CD4-positive, CD25-positive, alpha-beta regulatory T cell (primary cell): Measurements from ENCODE around the gene PGRMC1. TPM values are rescaled to one million over a fixed set of nuclear protein-coding genes. Genes with fewer than 3 reads are reported as not detected.
A peak's percentile ranks its signal among the peaks of the same experiment; 100 is the strongest.

Experiments used
- ATAC-seq, 2 donors: fragments of 150-1000 bp; cut with Tn5 transposase; one replicate each; pipeline ENCODE4 v1.10.0; 2021; ENCODE audit warnings: low read depth in 2 of 2, moderate number of reproducible peaks in 2 of 2, moderate library complexity in 1 of 2
- DNase-seq, 3 donors: peaks; one replicate each; pipeline versions ENCODE4 v3.0.0 to v3.0.0-alpha.2; 2012 to 2022; ENCODE audit warnings: mixed read lengths in 1 of 3
- H3K27ac ChIP-seq: one replicate; pipeline ENCODE4 v1.7.0; 2013; ENCODE audit warnings: mild to moderate bottlenecking, low read length; ENCODE audit not compliant: insufficient read depth, poor library complexity, severe bottlenecking
- H3K27me3 ChIP-seq: one replicate; pipeline ENCODE4 v1.7.0; 2013; ENCODE audit warnings: low read length; ENCODE audit not compliant: control insufficient read depth, insufficient read depth
- H3K36me3 ChIP-seq: one replicate; pipeline ENCODE4 v1.7.0; 2013; ENCODE audit warnings: mild to moderate bottlenecking, low read length, moderate library complexity; ENCODE audit not compliant: control insufficient read depth, insufficient read depth
- H3K4me1 ChIP-seq: 2 replicates; pipeline ENCODE4 v1.7.0; 2013; ENCODE audit warnings: mild to moderate bottlenecking, low read length; ENCODE audit not compliant: insufficient read depth, control insufficient read depth, poor library complexity, severe bottlenecking
- H3K4me3 ChIP-seq: one replicate; pipeline ENCODE4 v1.7.0; 2013; ENCODE audit warnings: low read depth, mild to moderate bottlenecking, low read length, moderate library complexity
- H3K9me3 ChIP-seq, 2 experiments: 1 replicate in 1 of 2; 2 replicates in 1 of 2; pipeline ENCODE4 v1.7.0; 2013; ENCODE audit warnings: low read length in 2 of 2, mild to moderate bottlenecking in 1 of 2, moderate library complexity in 1 of 2; ENCODE audit not compliant: control insufficient read depth in 2 of 2
- H3K27ac Mint-ChIP-seq, 3 donors: one replicate each; pipeline ENCODE4 v1.8.0; 2020 to 2022; ENCODE audit warnings: mild to moderate bottlenecking in 3 of 3, mixed read lengths in 3 of 3, moderate library complexity in 2 of 3
- H3K27me3 Mint-ChIP-seq: one replicate; pipeline ENCODE4 v1.8.0; 2022; ENCODE audit warnings: mild to moderate bottlenecking, mixed read lengths
- H3K36me3 Mint-ChIP-seq: one replicate; pipeline ENCODE4 v1.8.0; 2020; ENCODE audit warnings: mixed read lengths
- H3K4me1 Mint-ChIP-seq, 4 donors: one replicate each; pipeline ENCODE4 v1.8.0; 2020 to 2022; ENCODE audit warnings: mixed read lengths in 4 of 4, mild to moderate bottlenecking in 1 of 4
- H3K4me3 Mint-ChIP-seq, 4 donors: one replicate each; pipeline ENCODE4 v1.8.0; 2020 to 2022; ENCODE audit warnings: mild to moderate bottlenecking in 4 of 4, mixed read lengths in 4 of 4, moderate library complexity in 3 of 4
- H3K9me3 Mint-ChIP-seq, 7 donors: one replicate each; pipeline ENCODE4 v1.8.0; 2020 to 2022; ENCODE audit warnings: mixed read lengths in 7 of 7, mild to moderate bottlenecking in 3 of 7, moderate library complexity in 2 of 7
- polyA plus RNA-seq, 4 donors: library from polyadenylated mRNA; unstranded; fragments of 300-500 nt; fragmentation: Illumina TruSeq; gene quantifications; one replicate each; pipeline ENCODE4 v1.2.3, GENCODE V29; 2021
- total RNA-seq: library from RNA; stranded (reverse); gene quantifications from one replicate; pipeline ENCODE4 v1.2.3, GENCODE V29; 2022

The PGRMC1 gene
- total and polyA plus RNA-seq, 5 donors from 2014 or later, result 17.9 to 26.3 (median 21.7) TPM

DNA sequence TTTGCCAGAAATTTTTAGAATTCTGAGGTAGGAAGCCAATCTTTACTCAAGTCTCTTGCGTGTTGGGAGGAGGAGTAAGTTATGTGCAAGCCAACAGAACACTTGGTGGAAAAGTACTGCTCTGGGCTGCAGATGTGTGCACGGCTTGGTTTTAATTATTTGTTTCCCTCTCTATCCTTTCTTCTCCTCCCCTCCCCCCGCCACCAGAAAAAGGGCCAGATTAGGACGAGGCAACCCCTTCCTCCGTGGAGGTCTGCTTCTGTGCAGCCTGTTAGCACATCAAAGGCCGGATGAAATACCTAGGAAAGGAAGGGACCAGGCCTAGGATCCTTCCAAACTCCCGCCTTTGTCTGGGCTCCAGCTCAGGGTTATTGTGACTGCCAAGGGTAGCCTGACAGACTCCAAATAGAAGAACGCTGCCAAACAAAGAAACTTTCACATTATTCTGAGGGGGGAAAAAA lies 1.0 kb upstream of the PGRMC1 start:
- H3K4me3 ChIP-seq, result no peak overlapping the region
- no peaks in the 10 kb centered on the region for H3K9me3 ChIP-seq
- DNase-seq (no peak), ATAC-seq (no peak)
- no peaks in the 10 kb centered on the region for H3K36me3 ChIP-seq
- H3K27me3 Mint-ChIP-seq, result peaks cover 19% of the 10 kb centered on the region
- H3K36me3 Mint-ChIP-seq, result peaks cover 4% of the 10 kb centered on the region
- H3K4me1 Mint-ChIP-seq, result peaks cover 13 to 28% (median 18%) of the 10 kb centered on the region in 4 donors
- H3K4me1 ChIP-seq, result peaks cover 8% of the 10 kb centered on the region
- no peak overlapping the region for H3K27ac Mint-ChIP-seq
- no peaks in the 10 kb centered on the region for H3K27me3 ChIP-seq
- H3K27ac ChIP-seq, result no peak overlapping the region
- H3K4me3 Mint-ChIP-seq, result peak overlapping the region; percentile 85 to 97 (median 94)
- peaks cover 0 to 2% (median 0%) of the 10 kb centered on the region in 7 donors for H3K9me3 Mint-ChIP-seq

DNA sequence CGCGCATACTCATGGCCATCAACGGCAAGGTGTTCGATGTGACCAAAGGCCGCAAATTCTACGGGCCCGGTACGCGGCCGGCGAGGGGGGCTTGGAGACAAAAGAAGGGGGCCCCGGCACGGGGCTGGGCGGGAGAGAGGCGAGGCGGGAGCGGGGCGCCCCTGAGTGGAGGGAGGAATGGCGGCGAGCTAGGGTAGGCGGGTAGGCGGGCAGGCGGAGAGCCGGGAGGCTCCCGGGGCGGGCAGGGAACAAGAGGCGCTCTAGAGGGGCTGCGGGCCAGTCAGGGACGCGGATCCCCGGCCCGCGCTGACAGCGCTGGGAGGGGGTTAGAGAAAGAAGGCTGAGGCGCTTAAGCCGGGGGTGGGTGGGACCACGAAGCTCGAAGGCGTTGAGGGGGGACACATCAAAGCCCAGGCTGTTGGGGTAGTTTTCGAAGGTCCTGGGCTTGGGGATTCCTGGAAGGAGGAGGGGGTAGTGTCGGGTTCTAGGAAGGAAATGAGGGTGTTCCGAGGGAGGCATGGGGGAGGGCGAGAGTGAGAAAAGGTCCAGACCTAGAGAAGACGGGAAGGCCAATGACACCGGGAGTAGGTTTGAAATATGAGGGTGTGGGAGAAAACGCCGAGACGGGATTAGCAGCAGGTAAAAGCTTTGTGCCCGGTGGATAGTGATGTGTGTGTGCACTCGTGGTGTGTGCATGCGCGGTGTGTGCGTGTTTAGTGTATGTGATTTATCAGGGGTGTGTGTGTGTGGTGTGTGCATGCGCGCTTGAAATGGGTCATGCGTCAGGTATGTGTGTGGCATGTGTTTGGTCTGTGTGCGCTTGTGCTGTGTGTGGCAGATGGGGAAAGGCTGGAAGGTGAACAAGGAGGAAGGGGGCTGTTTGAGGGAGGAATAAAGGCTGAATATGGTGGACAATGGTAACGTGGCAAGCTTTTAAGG lies 807 bp downstream of the PGRMC1 start:
- ATAC-seq (peak in 1 of 2 donors; percentile 3), DNase-seq (peak; percentile 2 to 45 (median 16))
- Histone ChIP-seq H3K9me3 (no peaks in the 10 kb centered on the region), H3K27ac (peak overlapping the region; percentile 51), H3K36me3 (peaks cover 4% of the 10 kb centered on the region), H3K27me3 (no peaks in the 10 kb centered on the region), H3K4me1 (peaks cover 8% of the 10 kb centered on the region), H3K4me3 (peak overlapping the region; percentile 77)
- Mint-ChIP-seq H3K36me3 (peaks cover 6% of the 10 kb centered on the region), H3K4me1 (peaks cover 13 to 29% (median 22%) of the 10 kb centered on the region in 4 donors), H3K27me3 (peaks cover 10% of the 10 kb centered on the region), H3K27ac (peak overlapping the region; percentile 48 to 93 (median 89)), H3K4me3 (peak overlapping the region; percentile 85 to 97 (median 94)), H3K9me3 (peaks cover 0 to 2% (median 0%) of the 10 kb centered on the region in 7 donors)

GRCh38 chrX:119237562-119237942 lies 1.5 kb downstream of the PGRMC1 start:
- Mint-ChIP-seq H3K27me3 (peaks cover 10% of the 10 kb centered on the region), H3K4me1 (peaks cover 13 to 31% (median 27%) of the 10 kb centered on the region in 4 donors), H3K27ac (peak overlapping the region in 2 of 3 donors; percentile 48 to 89), H3K36me3 (peaks cover 10% of the 10 kb centered on the region), H3K9me3 (peaks cover 0 to 2% (median 0%) of the 10 kb centered on the region in 7 donors), H3K4me3 (peak overlapping the region; percentile 85 to 97 (median 94))
- peak overlapping the region; percentile 77 for H3K4me3 ChIP-seq
- DNase-seq (no peak), ATAC-seq (no peak)
- H3K27ac ChIP-seq, result no peak overlapping the region
- H3K27me3 ChIP-seq, result no peaks in the 10 kb centered on the region
- peaks cover 4% of the 10 kb centered on the region for H3K36me3 ChIP-seq
- no peaks in the 10 kb centered on the region for H3K9me3 ChIP-seq
- H3K4me1 ChIP-seq, result peaks cover 8% of the 10 kb centered on the region

GRCh38 chrX:119238557-119238956 lies 2.5 kb downstream of the PGRMC1 start:
- no peak overlapping the region for H3K27ac Mint-ChIP-seq
- DNase-seq (no peak), ATAC-seq (no peak)
- Histone ChIP-seq H3K4me3 (peak overlapping the region; percentile 13), H3K36me3 (peaks cover 10% of the 10 kb centered on the region), H3K4me1 (peaks cover 8% of the 10 kb centered on the region), H3K27me3 (no peaks in the 10 kb centered on the region), H3K9me3 (no peaks in the 10 kb centered on the region), H3K27ac (no peak overlapping the region)
- H3K27me3 Mint-ChIP-seq, result peaks cover 9% of the 10 kb centered on the region
- H3K4me3 Mint-ChIP-seq, result peak overlapping the region in 2 of 4 donors; percentile 57 to 74
- H3K9me3 Mint-ChIP-seq, result peaks cover 0 to 2% (median 0%) of the 10 kb centered on the region in 7 donors
- peaks cover 13 to 34% (median 29%) of the 10 kb centered on the region in 4 donors for H3K4me1 Mint-ChIP-seq
- peaks cover 15% of the 10 kb centered on the region for H3K36me3 Mint-ChIP-seq

DNA sequence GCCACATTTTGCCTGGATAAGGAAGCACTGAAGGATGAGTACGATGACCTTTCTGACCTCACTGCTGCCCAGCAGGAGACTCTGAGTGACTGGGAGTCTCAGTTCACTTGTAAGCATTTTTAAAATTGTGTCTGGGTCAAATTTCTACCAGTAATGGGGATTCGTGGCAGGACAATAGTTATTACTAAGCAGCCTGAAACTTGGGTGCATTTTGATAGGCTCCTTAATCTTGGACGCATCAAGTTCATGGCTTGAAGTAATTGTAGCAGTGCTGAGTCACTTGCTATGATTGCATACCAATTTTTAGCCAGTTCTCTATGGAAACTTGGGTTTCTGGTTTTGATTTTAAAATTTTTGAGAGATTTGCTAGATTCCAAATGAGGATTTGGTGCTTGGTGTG lies 4.3 kb downstream of the PGRMC1 start:
- H3K27ac Mint-ChIP-seq, result no peak overlapping the region
- peaks cover 15% of the 10 kb centered on the region for H3K36me3 Mint-ChIP-seq
- Histone ChIP-seq H3K4me1 (peaks cover 8% of the 10 kb centered on the region), H3K9me3 (no peaks in the 10 kb centered on the region), H3K27me3 (no peaks in the 10 kb centered on the region), H3K27ac (no peak overlapping the region), H3K36me3 (peaks cover 17% of the 10 kb centered on the region), H3K4me3 (no peak overlapping the region)
- ATAC-seq (no peak), DNase-seq (no peak)
- H3K9me3 Mint-ChIP-seq, result peaks cover 0 to 2% (median 0%) of the 10 kb centered on the region in 7 donors
- H3K4me3 Mint-ChIP-seq, result no peak overlapping the region
- no peaks in the 10 kb centered on the region for H3K27me3 Mint-ChIP-seq
- H3K4me1 Mint-ChIP-seq, result peaks cover 13 to 34% (median 28%) of the 10 kb centered on the region in 4 donors

- DNase-seq (no peak), ATAC-seq (no peak)
- no peak overlapping the region for H3K27ac ChIP-seq
- Mint-ChIP-seq H3K4me3 (no peak overlapping the region), H3K4me1 (peaks cover 0 to 3% (median 1%) of the 10 kb centered on the region in 4 donors), H3K9me3 (no peaks in the 10 kb centered on the region), H3K36me3 (peaks cover 7% of the 10 kb centered on the region), H3K27ac (no peak overlapping the region), H3K27me3 (no peaks in the 10 kb centered on the region)
- no peaks in the 10 kb centered on the region for H3K27me3 ChIP-seq
- peaks cover 20% of the 10 kb centered on the region for H3K36me3 ChIP-seq
- H3K4me3 ChIP-seq, result no peak overlapping the region
- H3K9me3 ChIP-seq, result no peaks in the 10 kb centered on the region
- no peaks in the 10 kb centered on the region for H3K4me1 ChIP-seq
Observed at GRCh38 chrX:119247702-119248101, 11.6 kb downstream of the PGRMC1 start.

DNA sequence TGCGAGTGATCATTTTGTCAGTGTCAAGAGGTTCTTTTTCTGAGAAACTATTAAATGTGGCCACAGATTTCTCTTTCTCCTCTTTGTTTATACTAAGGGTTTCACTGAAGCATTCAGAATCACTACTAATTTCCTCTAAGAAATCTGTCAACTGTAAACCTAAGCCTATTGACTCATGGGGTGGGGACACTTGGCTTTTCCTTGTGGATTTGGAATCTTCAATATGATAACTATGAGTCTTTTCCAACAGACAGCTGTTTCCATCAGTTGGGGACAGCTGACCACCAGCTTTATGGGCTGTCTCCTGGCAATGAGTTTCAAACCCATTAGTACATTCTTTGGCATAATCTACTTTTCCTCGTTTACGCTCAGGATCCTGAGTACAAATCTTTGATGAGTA lies 13.8 kb downstream of the PGRMC1 start:
- Mint-ChIP-seq H3K27me3 (peaks cover 4% of the 10 kb centered on the region), H3K4me1 (no peaks in the 10 kb centered on the region), H3K36me3 (peaks cover 4% of the 10 kb centered on the region), H3K9me3 (peaks cover 0 to 1% (median 0%) of the 10 kb centered on the region in 7 donors), H3K4me3 (no peak overlapping the region), H3K27ac (no peak overlapping the region)
- no peak for DNase-seq
- no peaks in the 10 kb centered on the region for H3K4me1 ChIP-seq
- no peaks in the 10 kb centered on the region for H3K9me3 ChIP-seq
- ATAC-seq, result no peak
- no peak overlapping the region for H3K4me3 ChIP-seq
- H3K36me3 ChIP-seq, result peaks cover 8% of the 10 kb centered on the region
- no peak overlapping the region for H3K27ac ChIP-seq
- H3K27me3 ChIP-seq, result no peaks in the 10 kb centered on the region
